ENCODE results near the gene MCM3AP.

The MCM3AP gene

GRCh38 chr21:46220275-46220810, 65.1 kb downstream of the MCM3AP start:
- H3K4me3 ChIP-seq (ENCODE audit: insufficient read depth, low read depth, low read length, poor library complexity, severe bottlenecking): no peak overlapping the region
- H3K9me3 ChIP-seq (ENCODE audit: control insufficient read depth, low read length): no peaks in the 10 kb centered on the region
- no peaks in the 10 kb centered on the region for H3K4me1 ChIP-seq (ENCODE audit: control insufficient read depth, insufficient read depth, low read length, poor library complexity, severe bottlenecking)
- H3K27ac ChIP-seq (ENCODE audit: insufficient read depth, low read length, poor library complexity, severe bottlenecking): no peak overlapping the region
- H3K27me3 ChIP-seq (replicated peaks; ENCODE audit: control insufficient read depth, insufficient read depth, low read length, poor library complexity, severe bottlenecking): no peaks in the 10 kb centered on the region
- DNase-seq: no peak
- peaks cover 21% of the 10 kb centered on the region for H3K36me3 ChIP-seq (ENCODE audit: control insufficient read depth, insufficient read depth, low read length)

GRCh38 chr21:46219591-46220239, 65.7 kb downstream of the MCM3AP start:
- no peak overlapping the region for H3K4me3 ChIP-seq (ENCODE audit: insufficient read depth, low read depth, low read length, poor library complexity, severe bottlenecking)

GRCh38 chr21:46218906-46219590, 66.4 kb downstream of the MCM3AP start:
- no peak for DNase-seq
- Histone ChIP-seq H3K4me1 (ENCODE audit: control insufficient read depth, insufficient read depth, low read length, poor library complexity, severe bottlenecking) (no peaks in the 10 kb centered on the region), H3K36me3 (ENCODE audit: control insufficient read depth, insufficient read depth, low read length) (peaks cover 21% of the 10 kb centered on the region), H3K4me3 (ENCODE audit: insufficient read depth, low read depth, low read length, poor library complexity, severe bottlenecking) (no peak overlapping the region), H3K9me3 (ENCODE audit: control insufficient read depth, low read length) (no peaks in the 10 kb centered on the region), H3K27me3 (replicated peaks; ENCODE audit: control insufficient read depth, insufficient read depth, low read length, poor library complexity, severe bottlenecking) (no peaks in the 10 kb centered on the region), H3K27ac (ENCODE audit: insufficient read depth, low read length, poor library complexity, severe bottlenecking) (no peak overlapping the region)

More at GRCh38 chr21:46219591-46220239, 65.7 kb downstream of the MCM3AP start:
- no peak for DNase-seq
- no peaks in the 10 kb centered on the region for H3K4me1 ChIP-seq (ENCODE audit: control insufficient read depth, insufficient read depth, low read length, poor library complexity, severe bottlenecking)
- no peak overlapping the region for H3K27ac ChIP-seq (ENCODE audit: insufficient read depth, low read length, poor library complexity, severe bottlenecking)
- no peaks in the 10 kb centered on the region for H3K27me3 ChIP-seq (replicated peaks; ENCODE audit: control insufficient read depth, insufficient read depth, low read length, poor library complexity, severe bottlenecking)
- peaks cover 21% of the 10 kb centered on the region for H3K36me3 ChIP-seq (ENCODE audit: control insufficient read depth, insufficient read depth, low read length)
- H3K9me3 ChIP-seq (ENCODE audit: control insufficient read depth, low read length): no peaks in the 10 kb centered on the region

GRCh38 chr21:46217511-46218196, 67.8 kb downstream of the MCM3AP start:
- peaks cover 18% of the 10 kb centered on the region for H3K36me3 ChIP-seq (ENCODE audit: control insufficient read depth, insufficient read depth, low read length)
- no peak for DNase-seq

GRCh38 chr21:46216132-46216747, 69.2 kb downstream of the MCM3AP start:
- Histone ChIP-seq H3K27ac (ENCODE audit: insufficient read depth, low read length, poor library complexity, severe bottlenecking) (no peak overlapping the region), H3K36me3 (ENCODE audit: control insufficient read depth, insufficient read depth, low read length) (peaks cover 18% of the 10 kb centered on the region), H3K27me3 (replicated peaks; ENCODE audit: control insufficient read depth, insufficient read depth, low read length, poor library complexity, severe bottlenecking) (no peaks in the 10 kb centered on the region), H3K4me1 (ENCODE audit: control insufficient read depth, insufficient read depth, low read length, poor library complexity, severe bottlenecking) (no peaks in the 10 kb centered on the region), H3K9me3 (ENCODE audit: control insufficient read depth, low read length) (no peaks in the 10 kb centered on the region), H3K4me3 (ENCODE audit: insufficient read depth, low read depth, low read length, poor library complexity, severe bottlenecking) (no peak overlapping the region)
- DNase-seq: no peak

More at GRCh38 chr21:46217511-46218196, 67.8 kb downstream of the MCM3AP start:
- H3K4me1 ChIP-seq (ENCODE audit: control insufficient read depth, insufficient read depth, low read length, poor library complexity, severe bottlenecking): no peaks in the 10 kb centered on the region
- no peaks in the 10 kb centered on the region for H3K27me3 ChIP-seq (replicated peaks; ENCODE audit: control insufficient read depth, insufficient read depth, low read length, poor library complexity, severe bottlenecking)
- no peak overlapping the region for H3K4me3 ChIP-seq (ENCODE audit: insufficient read depth, low read depth, low read length, poor library complexity, severe bottlenecking)
- H3K9me3 ChIP-seq (ENCODE audit: control insufficient read depth, low read length): no peaks in the 10 kb centered on the region
- H3K27ac ChIP-seq (ENCODE audit: insufficient read depth, low read length, poor library complexity, severe bottlenecking): no peak overlapping the region

GRCh38 chr21:46215436-46216131, 69.8 kb downstream of the MCM3AP start:
- no peak overlapping the region for H3K4me3 ChIP-seq (ENCODE audit: insufficient read depth, low read depth, low read length, poor library complexity, severe bottlenecking)
- DNase-seq: no peak
- peaks cover 20% of the 10 kb centered on the region for H3K36me3 ChIP-seq (ENCODE audit: control insufficient read depth, insufficient read depth, low read length)
- no peak overlapping the region for H3K27ac ChIP-seq (ENCODE audit: insufficient read depth, low read length, poor library complexity, severe bottlenecking)
- no peaks in the 10 kb centered on the region for H3K27me3 ChIP-seq (replicated peaks; ENCODE audit: control insufficient read depth, insufficient read depth, low read length, poor library complexity, severe bottlenecking)
- no peaks in the 10 kb centered on the region for H3K4me1 ChIP-seq (ENCODE audit: control insufficient read depth, insufficient read depth, low read length, poor library complexity, severe bottlenecking)
- no peaks in the 10 kb centered on the region for H3K9me3 ChIP-seq (ENCODE audit: control insufficient read depth, low read length)

GRCh38 chr21:46214478-46215340, 70.7 kb downstream of the MCM3AP start:
- Histone ChIP-seq H3K27ac (ENCODE audit: insufficient read depth, low read length, poor library complexity, severe bottlenecking) (no peak overlapping the region), H3K36me3 (ENCODE audit: control insufficient read depth, insufficient read depth, low read length) (peaks cover 18% of the 10 kb centered on the region), H3K27me3 (replicated peaks; ENCODE audit: control insufficient read depth, insufficient read depth, low read length, poor library complexity, severe bottlenecking) (no peaks in the 10 kb centered on the region), H3K9me3 (ENCODE audit: control insufficient read depth, low read length) (no peaks in the 10 kb centered on the region), H3K4me3 (ENCODE audit: insufficient read depth, low read depth, low read length, poor library complexity, severe bottlenecking) (no peak overlapping the region), H3K4me1 (ENCODE audit: control insufficient read depth, insufficient read depth, low read length, poor library complexity, severe bottlenecking) (no peaks in the 10 kb centered on the region)
- DNase-seq: no peak

- no peak overlapping the region for H3K27ac ChIP-seq (ENCODE audit: insufficient read depth, low read length, poor library complexity, severe bottlenecking)
- H3K4me3 ChIP-seq (ENCODE audit: insufficient read depth, low read depth, low read length, poor library complexity, severe bottlenecking): no peak overlapping the region
- H3K27me3 ChIP-seq (replicated peaks; ENCODE audit: control insufficient read depth, insufficient read depth, low read length, poor library complexity, severe bottlenecking): no peaks in the 10 kb centered on the region
- H3K9me3 ChIP-seq (ENCODE audit: control insufficient read depth, low read length): no peaks in the 10 kb centered on the region
- DNase-seq: no peak
- H3K36me3 ChIP-seq (ENCODE audit: control insufficient read depth, insufficient read depth, low read length): peaks cover 17% of the 10 kb centered on the region
- H3K4me1 ChIP-seq (ENCODE audit: control insufficient read depth, insufficient read depth, low read length, poor library complexity, severe bottlenecking): no peaks in the 10 kb centered on the region
Measured at GRCh38 chr21:46213620-46214286, 71.7 kb downstream of the MCM3AP start.

All from effector memory CD4-positive, alpha-beta T cell (primary cell).